Left lung (tissue), 10 donors: ENCODE data around the gene CCDC83. TPM values are rescaled to one million over a fixed set of nuclear protein-coding genes. Genes with fewer than 3 reads are reported as not detected.

Experiments
- ATAC-seq: fragments of 200-7000 bp; cut with Tn5 transposase; one replicate; pipeline ENCODE4 v1.9.1; 2020; ENCODE audit warnings: moderate library complexity
- DNase-seq, 4 donors: peaks; one replicate each; pipeline ENCODE4 v3.0.0-alpha.2; 2013 to 2020
- H3K27ac ChIP-seq, 2 donors: fragments of 200-600 bp; sonication (generic) in 1 of 2; one replicate each; pipeline versions ENCODE4 v1.5.0 to v1.8.0; 2020 to 2021
- H3K27me3 ChIP-seq, 2 donors: fragments of 200-600 bp; sonication (generic) in 1 of 2; one replicate each; pipeline versions ENCODE4 v1.5.0 to v1.8.0; 2020 to 2021
- H3K36me3 ChIP-seq, 2 donors: fragments of 200-600 bp; sonication (generic) in 1 of 2; one replicate each; pipeline versions ENCODE4 v1.5.0 to v1.8.0; 2020 to 2021
- H3K4me1 ChIP-seq, 2 donors: fragments of 200-600 bp; one replicate each; pipeline ENCODE4 v1.8.0; 2021
- H3K4me3 ChIP-seq, 2 donors: fragments of 200-600 bp; sonication (generic) in 1 of 2; one replicate each; pipeline versions ENCODE4 v1.5.0 to v1.8.0; 2020 to 2021; ENCODE audit warnings: mild to moderate bottlenecking in 1 of 2
- H3K9me3 ChIP-seq, 2 donors: fragments of 200-600 bp; sonication (generic) in 1 of 2; one replicate each; pipeline versions ENCODE4 v1.5.0 to v1.8.0; 2020 to 2021
- CTCF ChIP-seq, 2 donors: fragments of 200-600 bp; sonication (generic) in 1 of 2; IDR thresholded peaks; one replicate each; pipeline versions ENCODE4 v1.5.0 to v1.8.0; 2021; ENCODE audit warnings: antibody characterized with exemption in 2 of 2
- intact Hi-C, 2 donors: fragments of 100-400 bp; cut with DNase I; formaldehyde crosslinking; loops; one replicate each; pipeline versions ENCODE4 v1.11.2 to v1.14.2; 2022
- polyA plus RNA-seq, 6 donors: library from polyadenylated mRNA; unstranded; fragments of 120-200 nt; gene quantifications; one replicate each; pipeline ENCODE4 v1.2.1, GENCODE V29; 2013; ENCODE audit not compliant: insufficient read length in 6 of 6
- total RNA-seq, 2 donors: library from RNA; stranded (reverse); fragmentation: NEBNext Ultra II Directional; extraction: Animal tissue kit (Norgen Biotek cat#: 25700); gene quantifications; one replicate each; pipeline ENCODE4 v1.2.1, GENCODE V29; 2021
- donor health status: DM: no; HTN: yes; CAD: no.
- donor health status: DM: no; HTN: no; CAD: no.

The CCDC83 gene
- total and polyA plus RNA-seq, 8 donors: not detected

GRCh38 chr11:85960678-85961077, 105.5 kb downstream of the CCDC83 start:
- Histone ChIP-seq H3K4me3 (no peak overlapping the region), H3K36me3 (peaks cover 0 to 89% of the 10 kb centered on the region in 2 donors), H3K4me1 (peaks cover 0 to 3% of the 10 kb centered on the region in 2 donors), H3K27ac (no peak overlapping the region), H3K9me3 (no peaks in the 10 kb centered on the region), H3K27me3 (no peaks in the 10 kb centered on the region)
- ATAC-seq (no peak), DNase-seq (no peak)
- intact Hi-C loops: no loop called here
- no peak for TF ChIP-seq CTCF (IDR thresholded peaks at IDR 0.05)

GRCh38 chr11:85961130-85961529, 105.9 kb downstream of the CCDC83 start:
- Histone ChIP-seq H3K36me3 (peaks cover 0 to 89% of the 10 kb centered on the region in 2 donors), H3K9me3 (no peaks in the 10 kb centered on the region), H3K4me1 (peaks cover 0 to 3% of the 10 kb centered on the region in 2 donors), H3K27ac (no peak overlapping the region), H3K27me3 (no peaks in the 10 kb centered on the region), H3K4me3 (no peak overlapping the region)
- intact Hi-C loops: no loop called here
- ATAC-seq (no peak), DNase-seq (no peak)
- TF ChIP-seq CTCF (IDR thresholded peaks at IDR 0.05): no peak

DNA sequence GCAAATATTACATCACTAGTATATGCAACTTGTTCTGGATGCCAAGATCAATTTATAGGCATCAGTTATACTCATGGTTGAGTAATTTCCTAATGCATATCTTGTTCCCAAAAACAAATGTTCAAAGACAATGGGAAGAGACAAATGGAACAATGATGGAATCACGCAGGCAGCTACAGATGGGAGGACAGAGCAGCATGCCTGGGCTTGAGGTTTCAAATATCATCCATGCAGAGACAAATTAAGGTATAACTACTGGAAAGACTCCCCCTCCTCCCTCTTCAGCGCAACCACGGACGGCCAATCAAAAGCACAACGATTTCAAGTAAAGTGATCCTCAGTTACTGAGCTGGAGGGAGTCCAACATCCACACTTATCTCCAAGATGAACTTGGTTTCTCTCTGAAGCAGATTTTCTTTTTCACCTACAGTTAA, 106.8 kb downstream of the CCDC83 start:
- TF ChIP-seq CTCF (IDR thresholded peaks at IDR 0.05): no peak
- DNase-seq: no peak
- Histone ChIP-seq H3K4me3 (no peak overlapping the region), H3K9me3 (no peaks in the 10 kb centered on the region), H3K4me1 (peaks cover 0 to 3% of the 10 kb centered on the region in 2 donors), H3K36me3 (peaks cover 0 to 89% of the 10 kb centered on the region in 2 donors), H3K27ac (no peak overlapping the region), H3K27me3 (no peaks in the 10 kb centered on the region)
- intact Hi-C loops: no loop called here
- ATAC-seq: no peak

DNA sequence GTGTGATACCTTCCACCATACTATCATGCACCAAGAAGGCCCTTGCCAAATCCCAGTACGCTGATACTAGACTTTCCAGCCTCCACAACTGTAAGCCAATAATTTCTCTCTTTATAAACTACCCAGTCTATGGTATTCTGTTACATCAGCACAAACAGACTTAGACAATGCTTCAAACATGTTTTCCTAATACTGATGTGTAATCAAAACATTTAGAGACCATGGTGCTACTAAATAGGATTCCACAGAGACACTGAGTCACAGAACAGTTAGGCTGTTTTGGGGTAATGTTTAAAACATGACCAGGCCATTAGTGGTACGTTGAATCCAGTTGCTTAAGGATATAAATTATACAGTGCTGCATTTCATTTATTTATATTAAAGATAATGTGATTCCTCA, 110.0 kb downstream of the CCDC83 start:
- peaks cover 0 to 76% of the 10 kb centered on the region in 2 donors for H3K36me3 ChIP-seq
- intact Hi-C loops: no loop called here
- no peak overlapping the region for H3K27ac ChIP-seq
- no peak for ATAC-seq
- TF ChIP-seq CTCF (IDR thresholded peaks at IDR 0.05): no peak
- no peaks in the 10 kb centered on the region for H3K9me3 ChIP-seq
- H3K27me3 ChIP-seq: no peaks in the 10 kb centered on the region
- H3K4me1 ChIP-seq: peaks cover 0 to 8% of the 10 kb centered on the region in 2 donors
- no peak overlapping the region for H3K4me3 ChIP-seq
- DNase-seq: no peak

- no peak overlapping the region for H3K4me3 ChIP-seq
- no peaks in the 10 kb centered on the region for H3K27me3 ChIP-seq
- DNase-seq (no peak), ATAC-seq (no peak)
- H3K36me3 ChIP-seq: peaks cover 0 to 76% of the 10 kb centered on the region in 2 donors
- no peaks in the 10 kb centered on the region for H3K9me3 ChIP-seq
- peaks cover 0 to 5% of the 10 kb centered on the region in 2 donors for H3K4me1 ChIP-seq
- intact Hi-C loops: no loop called here
- TF ChIP-seq CTCF (IDR thresholded peaks at IDR 0.05): no peak
- no peak overlapping the region for H3K27ac ChIP-seq
Measured at GRCh38 chr11:85967457-85967856, 112.3 kb downstream of the CCDC83 start.

Other genes starting within 250 kb of the CCDC83 start
- 10 to 100 TPM in 1 of 2 donors, 1 to 10 TPM in 1; 4.5 to 15.0 TPM for gene DLG2, start 228.0 kb upstream of the CCDC83 start, total RNA-seq
- gene DLG2, start 228.0 kb upstream of the CCDC83 start, polyA plus RNA-seq: 10 to 100 TPM in 1 of 6 donors, 1 to 10 TPM in 5; 7.3 to 12.8 (median 8.6) TPM
- 10 to 100 TPM; 50.8 to 61.3 TPM for gene TMEM126B, start 226.8 kb upstream of the CCDC83 start, total RNA-seq
- 10 to 100 TPM; 52.6 to 61.0 (median 56.6) TPM for gene TMEM126B, start 226.8 kb upstream of the CCDC83 start, polyA plus RNA-seq
- gene TMEM126A, start 207.4 kb upstream of the CCDC83 start, total RNA-seq: 10 to 100 TPM; 30.2 to 32.6 TPM
- 10 to 100 TPM; 30.1 to 37.1 (median 31.6) TPM for gene TMEM126A, start 207.4 kb upstream of the CCDC83 start, polyA plus RNA-seq
- gene CREBZF, start 190.3 kb upstream of the CCDC83 start, total RNA-seq: 10 to 100 TPM; 30.2 to 35.6 TPM
- 100 to 1,000 TPM; 104 to 137 (median 124) TPM for gene CREBZF, start 190.3 kb upstream of the CCDC83 start, polyA plus RNA-seq
- 1 to 10 TPM; 1.5 to 2.5 TPM for gene CCDC89, start 169.2 kb upstream of the CCDC83 start, total RNA-seq
- 1 to 10 TPM; 5.1 to 7.0 (median 6.5) TPM for gene CCDC89, start 169.2 kb upstream of the CCDC83 start, polyA plus RNA-seq
- gene SYTL2, start 44.2 kb upstream of the CCDC83 start, total RNA-seq: 10 to 100 TPM; 21.3 to 39.7 TPM
- 10 to 100 TPM; 32.3 to 63.3 (median 51.4) TPM for gene SYTL2, start 44.2 kb upstream of the CCDC83 start, polyA plus RNA-seq
- 100 to 1,000 TPM; 159 to 216 TPM for gene PICALM, start 213.7 kb downstream of the CCDC83 start, total RNA-seq
- 100 to 1,000 TPM; 165 to 188 (median 182) TPM for gene PICALM, start 213.7 kb downstream of the CCDC83 start, polyA plus RNA-seq